ENCODE data around the gene CALHM4.

- TF ChIP-seq CTCF (IDR thresholded peaks at IDR 0.05; ENCODE audit: poor library complexity), result no peak
- TF ChIP-seq EZH2phosphoT487 (IDR thresholded peaks at IDR 0.05; ENCODE audit: low read depth, severe bottlenecking, unreplicated experiment), result no peak
Measured at GRCh38 chr6:116586276-116586675, 32.7 kb downstream of the CALHM4 start.
